SK-N-MC (cell line): ENCODE measurements around the gene ATXN1.

Experiments
- EZH2 ChIP-seq: fragments of 200-600 bp; sonication (generic); IDR thresholded peaks from one replicate; pipeline ENCODE4 v1.6.1; 2017; ENCODE audit warnings: antibody characterized with exemption
- POLR2AphosphoS5 ChIP-seq: IDR thresholded peaks from 2 replicates; pipeline ENCODE4 v1.6.1; 2012; ENCODE audit warnings: mild to moderate bottlenecking, low read depth, low read length, borderline replicate concordance

- TF ChIP-seq POLR2AphosphoS5 (no peak), EZH2 (no peak)
Measured at GRCh38 chr6:16621002-16621401, 140.3 kb downstream of the ATXN1 start.
